HG02970 (cell line): ENCODE measurements around the gene AUTS2.

ENCODE experiments used
- ATAC-seq: cut with Tn5 transposase; IDR thresholded peaks from one replicate; pipeline ENCODE4 v1.9.1; 2021; ENCODE audit warnings: mild to moderate bottlenecking, moderate library complexity, moderate number of reproducible peaks; ENCODE audit not compliant: unreplicated experiment, low FRiP score

The AUTS2 gene

GRCh38 chr7:69827558-69827957 is 229.3 kb downstream of the AUTS2 start:
- no peak for ATAC-seq

GRCh38 chr7:69832356-69832755 is 234.1 kb downstream of the AUTS2 start:
- ATAC-seq, result no peak

- ATAC-seq, result no peak
These were observed 235.7 kb downstream of the AUTS2 start for GRCh38 chr7:69833964-69834363.

GRCh38 chr7:69836702-69837101 is 238.4 kb downstream of the AUTS2 start:
- ATAC-seq, result no peak

- no peak for ATAC-seq
These were observed 239.3 kb downstream of the AUTS2 start for GRCh38 chr7:69837387-69838068.

- ATAC-seq, result no peak
These were observed 241.5 kb downstream of the AUTS2 start for GRCh38 chr7:69839782-69840181.

- ATAC-seq, result no peak
These were observed 242.0 kb downstream of the AUTS2 start for GRCh38 chr7:69840248-69840647.

- no peak for ATAC-seq
These were observed 245.4 kb downstream of the AUTS2 start for GRCh38 chr7:69843653-69844052.

GRCh38 chr7:69844264-69844868 is 246.1 kb downstream of the AUTS2 start:
- no peak for ATAC-seq

GRCh38 chr7:69845721-69846495 is 247.6 kb downstream of the AUTS2 start:
- no peak for ATAC-seq

- ATAC-seq, result no peak
These were observed 249.8 kb downstream of the AUTS2 start for GRCh38 chr7:69847921-69848612.

GRCh38 chr7:69849268-69849667 is 251.0 kb downstream of the AUTS2 start:
- ATAC-seq, result no peak

GRCh38 chr7:69857014-69857413 is 258.7 kb downstream of the AUTS2 start:
- no peak for ATAC-seq

- no peak for ATAC-seq
These were observed 260.2 kb downstream of the AUTS2 start for GRCh38 chr7:69858471-69858870.

- ATAC-seq, result no peak
These were observed 261.1 kb downstream of the AUTS2 start for GRCh38 chr7:69859342-69859741.

GRCh38 chr7:69860486-69860885 is 262.2 kb downstream of the AUTS2 start:
- ATAC-seq, result no peak

- ATAC-seq, result no peak
These were observed 262.8 kb downstream of the AUTS2 start for GRCh38 chr7:69860941-69861622.

GRCh38 chr7:69862413-69863064 is 264.3 kb downstream of the AUTS2 start:
- no peak for ATAC-seq

- no peak for ATAC-seq
These were observed 266.0 kb downstream of the AUTS2 start for GRCh38 chr7:69864274-69864673.

- ATAC-seq, result no peak
These were observed 266.5 kb downstream of the AUTS2 start for GRCh38 chr7:69864822-69865221.
